ENCODE results near the gene RNASE4. TPM values are rescaled to one million over a fixed set of nuclear protein-coding genes. Genes with fewer than 3 reads are reported as not detected.
A peak's percentile ranks its signal among the peaks of the same experiment; 100 is the strongest.

Gene RNASE4
- total RNA-seq, 2 donors from 2014 or later, result 71.6 to 150 TPM

DNA sequence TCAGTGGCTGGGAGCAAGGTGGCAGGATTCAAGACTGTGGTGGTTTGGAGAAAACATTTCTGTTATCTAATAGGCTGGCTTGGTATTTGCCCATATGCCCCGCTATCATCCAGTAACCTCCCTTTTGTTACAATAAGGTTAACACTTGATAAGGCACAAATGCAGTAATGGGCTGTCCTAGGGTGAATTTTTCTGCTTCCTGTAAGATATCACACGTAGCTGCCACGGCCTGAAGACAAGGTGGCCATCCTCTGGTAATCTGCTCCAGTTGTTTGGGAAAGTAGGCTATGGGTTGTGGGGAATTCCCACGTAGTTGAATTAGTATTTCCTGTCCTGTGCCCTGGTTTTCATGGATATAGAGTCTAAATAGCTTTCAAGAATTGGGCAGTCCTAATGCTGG lies 27.3 kb downstream of the RNASE4 start:
- WGBS, result 80% methylated on average over 4 of the region's 4 CpGs

DNA sequence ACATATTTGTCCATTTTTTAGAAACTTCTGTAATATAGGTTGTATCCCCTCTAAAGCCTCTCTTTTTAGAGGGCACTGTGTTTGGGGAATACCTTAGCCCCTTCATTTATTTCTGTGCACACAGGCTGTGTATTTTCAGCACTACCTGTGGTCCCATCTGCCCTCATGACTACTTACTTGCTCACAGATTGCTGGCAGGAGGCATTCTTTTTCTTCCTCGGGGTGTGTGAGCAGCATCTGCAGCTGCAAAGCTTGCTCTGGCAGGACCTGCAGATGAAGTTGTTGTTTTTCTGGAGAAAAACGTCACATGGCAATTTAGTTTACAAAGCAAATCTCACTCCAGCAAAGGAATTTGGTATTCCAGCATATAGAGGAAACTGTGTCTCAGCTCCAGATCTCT lies 28.5 kb downstream of the RNASE4 start:
- no peaks in the 10 kb centered on the region for H3K36me3 ChIP-seq
- H3K9me3 ChIP-seq, result no peaks in the 10 kb centered on the region
- H3K27me3 ChIP-seq (replicated peaks; ENCODE audit: insufficient read depth), result no peaks in the 10 kb centered on the region
- peaks cover 2% of the 10 kb centered on the region for H3K4me1 ChIP-seq (replicated peaks)
- WGBS, result 38% methylated on average over 2 of the region's 2 CpGs
- H3K27ac ChIP-seq, result no peak overlapping the region
- TF ChIP-seq POLR2A (IDR thresholded peaks at IDR 0.05) (no peak), POLR2AphosphoS5 (IDR thresholded peaks at IDR 0.05) (no peak)
- TF ChIP-seq, protein P1, sequence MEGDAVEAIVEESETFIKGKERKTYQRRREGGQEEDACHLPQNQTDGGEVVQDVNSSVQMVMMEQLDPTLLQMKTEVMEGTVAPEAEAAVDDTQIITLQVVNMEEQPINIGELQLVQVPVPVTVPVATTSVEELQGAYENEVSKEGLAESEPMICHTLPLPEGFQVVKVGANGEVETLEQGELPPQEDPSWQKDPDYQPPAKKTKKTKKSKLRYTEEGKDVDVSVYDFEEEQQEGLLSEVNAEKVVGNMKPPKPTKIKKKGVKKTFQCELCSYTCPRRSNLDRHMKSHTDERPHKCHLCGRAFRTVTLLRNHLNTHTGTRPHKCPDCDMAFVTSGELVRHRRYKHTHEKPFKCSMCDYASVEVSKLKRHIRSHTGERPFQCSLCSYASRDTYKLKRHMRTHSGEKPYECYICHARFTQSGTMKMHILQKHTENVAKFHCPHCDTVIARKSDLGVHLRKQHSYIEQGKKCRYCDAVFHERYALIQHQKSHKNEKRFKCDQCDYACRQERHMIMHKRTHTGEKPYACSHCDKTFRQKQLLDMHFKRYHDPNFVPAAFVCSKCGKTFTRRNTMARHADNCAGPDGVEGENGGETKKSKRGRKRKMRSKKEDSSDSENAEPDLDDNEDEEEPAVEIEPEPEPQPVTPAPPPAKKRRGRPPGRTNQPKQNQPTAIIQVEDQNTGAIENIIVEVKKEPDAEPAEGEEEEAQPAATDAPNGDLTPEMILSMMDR (IDR thresholded peaks at IDR 0.05), result no peak
- intact Hi-C loops (cut with DNase I), result no loop called here
- H3K4me3 ChIP-seq, result no peak overlapping the region
- DNase-seq (ENCODE audit: low spot score), result no peak

More for the DNA sequence above, 27.3 kb downstream of the RNASE4 start:
- TF ChIP-seq POLR2A (IDR thresholded peaks at IDR 0.05) (no peak), POLR2AphosphoS5 (IDR thresholded peaks at IDR 0.05) (no peak)
- TF ChIP-seq, protein P1 (IDR thresholded peaks at IDR 0.05), result no peak
- no peak overlapping the region for H3K4me3 ChIP-seq
- no peak for DNase-seq (ENCODE audit: low spot score)
- intact Hi-C loops (cut with DNase I), result no loop called here
- no peaks in the 10 kb centered on the region for H3K36me3 ChIP-seq
- no peaks in the 10 kb centered on the region for H3K27me3 ChIP-seq (replicated peaks; ENCODE audit: insufficient read depth)
- H3K27ac ChIP-seq, result no peak overlapping the region
- no peaks in the 10 kb centered on the region for H3K9me3 ChIP-seq
- peaks cover 2% of the 10 kb centered on the region for H3K4me1 ChIP-seq (replicated peaks)

DNA sequence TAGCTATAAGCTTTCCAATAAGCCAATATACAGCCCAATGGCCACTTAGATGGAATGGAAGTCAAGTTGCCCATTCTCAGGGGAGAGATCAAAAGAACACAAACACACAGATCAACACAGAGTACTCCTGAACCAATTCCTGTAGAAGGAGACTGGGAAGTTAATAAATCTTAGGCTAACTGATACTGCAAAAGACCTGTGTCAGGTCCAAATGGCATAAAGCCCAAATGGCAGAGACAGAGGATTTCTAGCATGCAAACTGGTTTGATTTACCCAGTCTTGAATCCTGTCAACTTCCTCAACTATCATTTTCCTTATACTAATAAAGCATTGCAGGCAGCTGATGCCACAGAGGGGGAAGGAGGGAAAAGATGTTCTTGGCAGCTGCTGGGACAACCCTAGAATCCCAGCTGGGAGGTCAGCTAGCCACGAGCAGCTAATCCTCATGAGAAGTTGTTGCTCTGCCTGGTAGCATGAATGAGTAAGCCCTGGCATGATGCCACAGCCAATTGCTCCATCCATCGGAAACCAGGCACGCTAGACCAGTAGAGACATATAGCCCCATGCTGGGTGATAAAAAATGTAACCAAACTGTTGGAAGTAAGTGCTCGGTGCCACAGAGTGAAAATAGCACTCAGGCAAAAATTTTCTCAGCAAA lies 30.4 kb downstream of the RNASE4 start:
- DNase-seq (ENCODE audit: low spot score), result peak; percentile 82
- no peaks in the 10 kb centered on the region for H3K9me3 ChIP-seq
- H3K27me3 ChIP-seq (replicated peaks; ENCODE audit: insufficient read depth), result no peaks in the 10 kb centered on the region
- 12% methylated on average over 4 of the region's 4 CpGs for WGBS
- TF ChIP-seq, protein P1 (IDR thresholded peaks at IDR 0.05), result no peak
- TF ChIP-seq POLR2A (IDR thresholded peaks at IDR 0.05), result no peak
- peak; percentile 75 for TF ChIP-seq POLR2AphosphoS5 (IDR thresholded peaks at IDR 0.05)
- H3K36me3 ChIP-seq, result no peaks in the 10 kb centered on the region
- intact Hi-C loops (cut with DNase I), result no loop called here
- peaks cover 2% of the 10 kb centered on the region for H3K4me1 ChIP-seq (replicated peaks)
- H3K27ac ChIP-seq, result peak overlapping the region in 1 of 2 donors; percentile 47
- no peak overlapping the region for H3K4me3 ChIP-seq

DNA sequence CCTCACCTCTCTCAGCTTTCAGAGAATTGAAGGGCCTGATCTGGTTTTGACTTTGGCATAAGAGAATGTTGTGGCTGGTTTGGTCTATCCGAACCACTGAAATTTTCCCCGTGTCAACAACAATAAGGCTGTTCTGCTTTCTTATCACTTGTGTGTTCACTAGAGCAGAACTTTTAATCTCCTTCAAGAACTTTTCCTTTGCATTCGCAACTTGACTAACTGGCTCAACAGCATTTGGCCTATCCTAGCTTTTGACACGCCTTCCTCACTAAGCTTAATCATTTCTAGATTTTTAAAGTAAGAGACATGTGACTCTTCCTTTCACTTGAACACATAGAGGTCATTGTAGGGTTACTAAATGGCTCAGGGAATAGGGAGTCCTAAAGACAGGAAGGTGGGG lies 35.4 kb downstream of the RNASE4 start:
- Histone ChIP-seq H3K4me1 (replicated peaks) (peaks cover 2% of the 10 kb centered on the region), H3K27ac (peak overlapping the region in 1 of 2 donors; percentile 40), H3K27me3 (replicated peaks; ENCODE audit: insufficient read depth) (no peaks in the 10 kb centered on the region), H3K36me3 (no peaks in the 10 kb centered on the region), H3K9me3 (no peaks in the 10 kb centered on the region), H3K4me3 (no peak overlapping the region)
- DNase-seq (ENCODE audit: low spot score), result peak; percentile 16
- 45% methylated on average over 4 of the region's 4 CpGs for WGBS
- TF ChIP-seq POLR2AphosphoS5 (IDR thresholded peaks at IDR 0.05) (peak; percentile 48), POLR2A (IDR thresholded peaks at IDR 0.05) (no peak)
- intact Hi-C loops (cut with DNase I), result no loop called here

DNA sequence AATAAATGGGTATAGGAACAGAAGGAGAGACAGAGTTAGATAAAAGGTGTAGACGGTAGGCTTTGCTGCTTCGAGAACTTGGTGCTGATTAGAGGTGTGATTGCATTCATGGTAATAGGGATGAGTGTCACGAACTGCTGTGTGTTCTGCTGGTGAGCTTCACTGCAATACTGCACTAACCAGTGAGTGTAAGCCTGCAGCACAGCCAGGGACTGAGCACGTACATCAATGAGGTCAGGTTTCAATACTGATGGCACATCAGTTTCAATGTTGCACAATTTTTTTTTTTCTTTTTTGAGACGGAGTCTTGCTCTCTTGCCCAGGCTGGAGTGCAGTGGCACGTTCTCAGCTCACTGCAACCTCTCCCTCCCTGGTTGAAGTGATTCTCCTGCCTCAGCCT lies 36.4 kb downstream of the RNASE4 start:
- Histone ChIP-seq H3K9me3 (no peaks in the 10 kb centered on the region), H3K27me3 (replicated peaks; ENCODE audit: insufficient read depth) (no peaks in the 10 kb centered on the region), H3K36me3 (no peaks in the 10 kb centered on the region), H3K4me3 (no peak overlapping the region), H3K27ac (no peak overlapping the region), H3K4me1 (replicated peaks) (no peaks in the 10 kb centered on the region)
- WGBS, result 90% methylated on average over 6 of the region's 6 CpGs
- intact Hi-C loops (cut with DNase I), result no loop called here
- TF ChIP-seq POLR2A (IDR thresholded peaks at IDR 0.05) (no peak), POLR2AphosphoS5 (IDR thresholded peaks at IDR 0.05) (no peak)
- TF ChIP-seq, protein P1 (IDR thresholded peaks at IDR 0.05), result no peak
- no peak for DNase-seq (ENCODE audit: low spot score)

Measured in prostate gland (tissue), 2 donors.